Muscle of back (tissue), 11 donors: ENCODE measurements around the gene RALGAPA2. TPM values are rescaled to one million over a fixed set of nuclear protein-coding genes. Genes with fewer than 3 reads are reported as not detected.
A peak's percentile ranks its signal among the peaks of the same experiment; 100 is the strongest.

Experiments
- DNase-seq, 3 donors: peaks; one replicate each; pipeline versions ENCODE4 v3.0.0 to v3.0.0-alpha.2; 2013
- polyA plus RNA-seq, 10 donors: library from polyadenylated mRNA; unstranded; fragments of 120-200 nt; gene quantifications; one replicate each; pipeline ENCODE4 v1.2.1, GENCODE V29; 2013; ENCODE audit not compliant: insufficient read length in 10 of 10

Gene RALGAPA2
- polyA plus RNA-seq, 10 donors: 6.8 to 12.3 (median 10.2) TPM

- no peak for DNase-seq
Observed at GRCh38 chr20:20685635-20686034, 26.8 kb downstream of the RALGAPA2 start.

- DNase-seq: no peak
Observed at GRCh38 chr20:20683481-20684321, 28.7 kb downstream of the RALGAPA2 start.

- DNase-seq: no peak
Observed at GRCh38 chr20:20683020-20683419, 29.4 kb downstream of the RALGAPA2 start.

GRCh38 chr20:20680991-20681508, 31.4 kb downstream of the RALGAPA2 start:
- no peak for DNase-seq

GRCh38 chr20:20679316-20679715, 33.1 kb downstream of the RALGAPA2 start:
- no peak for DNase-seq

- DNase-seq: peak in 1 of 3 donors; percentile 20
Observed at GRCh38 chr20:20677186-20677585, 35.3 kb downstream of the RALGAPA2 start.

GRCh38 chr20:20668639-20669038, 43.8 kb downstream of the RALGAPA2 start:
- no peak for DNase-seq

- no peak for DNase-seq
Observed at GRCh38 chr20:20666359-20666758, 46.1 kb downstream of the RALGAPA2 start.

GRCh38 chr20:20665606-20666332, 46.7 kb downstream of the RALGAPA2 start:
- no peak for DNase-seq

GRCh38 chr20:20664795-20665589, 47.5 kb downstream of the RALGAPA2 start:
- peak; percentile 11 to 63 (median 28) for DNase-seq

- DNase-seq: no peak
Observed at GRCh38 chr20:20663841-20664240, 48.6 kb downstream of the RALGAPA2 start.

GRCh38 chr20:20658871-20659431, 53.5 kb downstream of the RALGAPA2 start:
- DNase-seq: peak in 2 of 3 donors; percentile 2 to 22

GRCh38 chr20:20658123-20658522, 54.3 kb downstream of the RALGAPA2 start:
- DNase-seq: no peak

GRCh38 chr20:20657092-20657491, 55.4 kb downstream of the RALGAPA2 start:
- no peak for DNase-seq

GRCh38 chr20:20655883-20656282, 56.6 kb downstream of the RALGAPA2 start:
- DNase-seq: no peak

- DNase-seq: no peak
Observed at GRCh38 chr20:20649945-20650344, 62.5 kb downstream of the RALGAPA2 start.

- no peak for DNase-seq
Observed at GRCh38 chr20:20643927-20644326, 68.5 kb downstream of the RALGAPA2 start.

GRCh38 chr20:20641783-20642182, 70.7 kb downstream of the RALGAPA2 start:
- no peak for DNase-seq

GRCh38 chr20:20638878-20639277, 73.6 kb downstream of the RALGAPA2 start:
- DNase-seq: no peak

GRCh38 chr20:20637998-20638725, 74.3 kb downstream of the RALGAPA2 start:
- DNase-seq: no peak

- DNase-seq: no peak
Observed at GRCh38 chr20:20635006-20635405, 77.4 kb downstream of the RALGAPA2 start.
